ENCODE data around the gene ADAMTSL4.
"Not testable (repeated sequence)": the region's sequence is repeated elsewhere in the genome, so short reads cannot be mapped to it uniquely, and the experiment has no call there.

ADAMTSL4 gene

GRCh38 chr1:150555198-150555970 lies 6.2 kb downstream of the ADAMTSL4 start:
- DNase-seq (ENCODE audit: low read depth in 2 of 2) = no peak

GRCh38 chr1:150555971-150556865 lies 7.0 kb downstream of the ADAMTSL4 start:
- DNase-seq (ENCODE audit: low read depth in 2 of 2) = no peak

GRCh38 chr1:150557065-150557600 lies 7.9 kb downstream of the ADAMTSL4 start:
- no peak for DNase-seq (ENCODE audit: low read depth in 2 of 2)

GRCh38 chr1:150557813-150558212 lies 8.6 kb downstream of the ADAMTSL4 start:
- no peak for DNase-seq (ENCODE audit: low read depth in 2 of 2)

GRCh38 chr1:150558303-150558704 lies 9.1 kb downstream of the ADAMTSL4 start:
- DNase-seq (ENCODE audit: low read depth in 2 of 2) = no peak

- no peak for DNase-seq (ENCODE audit: low read depth in 2 of 2)
These were observed 9.8 kb downstream of the ADAMTSL4 start for GRCh38 chr1:150558761-150559655.

GRCh38 chr1:150559656-150560010 lies 10.4 kb downstream of the ADAMTSL4 start:
- no peak for DNase-seq (ENCODE audit: low read depth in 2 of 2)

GRCh38 chr1:150560011-150560438 lies 10.8 kb downstream of the ADAMTSL4 start:
- DNase-seq (ENCODE audit: low read depth in 2 of 2) = peak in 1 of 2 donors; percentile 56

GRCh38 chr1:150560576-150561253 lies 11.5 kb downstream of the ADAMTSL4 start:
- DNase-seq (ENCODE audit: low read depth in 2 of 2) = peak; percentile 53 to 74

- DNase-seq (ENCODE audit: low read depth in 2 of 2) = no peak
These were observed 12.2 kb downstream of the ADAMTSL4 start for GRCh38 chr1:150561254-150561973.

- DNase-seq (ENCODE audit: low read depth in 2 of 2) = peak; percentile 63 to 78
These were observed 12.8 kb downstream of the ADAMTSL4 start for GRCh38 chr1:150561974-150562445.

- DNase-seq (ENCODE audit: low read depth in 2 of 2) = peak in 1 of 2 donors; percentile 64
These were observed 13.5 kb downstream of the ADAMTSL4 start for GRCh38 chr1:150562446-150563339.

GRCh38 chr1:150563340-150564038 lies 14.3 kb downstream of the ADAMTSL4 start:
- no peak for DNase-seq (ENCODE audit: low read depth in 2 of 2)

GRCh38 chr1:150564051-150564991 lies 15.1 kb downstream of the ADAMTSL4 start:
- DNase-seq (ENCODE audit: low read depth in 2 of 2) = no peak

GRCh38 chr1:150565240-150565991 lies 16.2 kb downstream of the ADAMTSL4 start:
- DNase-seq (ENCODE audit: low read depth in 2 of 2) = not testable (repeated sequence)

GRCh38 chr1:150566589-150567340 lies 17.6 kb downstream of the ADAMTSL4 start:
- DNase-seq (ENCODE audit: low read depth in 2 of 2) = no peak

All from stimulated activated CD4-positive, alpha-beta T cell treated with anti-CD3 and anti-CD28 coated beads, Interleukin-1b, Interleukin-23, amount 100 ng/mL, for 1 hour (primary cell).